Gastrocnemius medialis (tissue), 4 donors: ENCODE data around the gene NNAT. TPM values are rescaled to one million over a fixed set of nuclear protein-coding genes. Genes with fewer than 3 reads are reported as not detected.

Experiments used
- ATAC-seq, 2 donors: fragments of 150-250 bp; one replicate each; pipeline ENCODE4 v1.9.1; 2016
- DNase-seq, 2 donors: peaks; one replicate each; pipeline ENCODE4 v3.0.0-alpha.2; 2019
- H3K27ac ChIP-seq, 4 donors: fragments of 200-600 bp; sonication (generic); 1 replicate in 1 of 4; 2 replicates in 3 of 4; pipeline ENCODE4 v1.5.1; 2016 to 2018; ENCODE audit warnings: mild to moderate bottlenecking in 2 of 4, moderate library complexity in 1 of 4
- H3K27me3 ChIP-seq, 3 donors: fragments of 200-600 bp; sonication (generic) in 2 of 3; 1 replicate in 1 of 3; 2 replicates in 2 of 3; pipeline versions ENCODE4 v1.5.1 to v1.6.0; 2016 to 2019; ENCODE audit warnings: mild to moderate bottlenecking in 1 of 3, moderate library complexity in 1 of 3
- H3K36me3 ChIP-seq, 2 donors: fragments of 200-600 bp; sonication (generic) in 1 of 2; one replicate each; pipeline ENCODE4 v1.5.1; 2017 to 2018
- H3K4me1 ChIP-seq, 2 donors: fragments of 200-600 bp; sonication (generic) in 1 of 2; one replicate each; pipeline ENCODE4 v1.5.1; 2016 to 2017; ENCODE audit warnings: mild to moderate bottlenecking in 2 of 2
- H3K4me3 ChIP-seq, 4 donors: fragments of 200-600 bp; sonication (generic) in 3 of 4; 1 replicate in 1 of 4; 2 replicates in 3 of 4; pipeline ENCODE4 v1.5.1; 2016 to 2019; ENCODE audit warnings: mild to moderate bottlenecking in 2 of 4
- H3K9me3 ChIP-seq, 3 donors: fragments of 200-600 bp; sonication (generic) in 2 of 3; 1 replicate in 1 of 3; 2 replicates in 2 of 3; pipeline ENCODE4 v1.5.1; 2016 to 2019
- POLR2A ChIP-seq, 2 donors: fragments of 450-650 bp; IDR thresholded peaks; one replicate each; pipeline ENCODE4 v1.6.1; 2017; ENCODE audit warnings: antibody characterized with exemption in 2 of 2, mild to moderate bottlenecking in 2 of 2, moderate library complexity in 2 of 2
- in situ Hi-C, 4 donors: fragments of 200-750 bp; cut with MboI; loops; one replicate each; pipeline versions ENCODE4 v1.15.0 to v1.8.0; 2017; ENCODE audit warnings: low sequenced_read_pairs in 4 of 4
- intact Hi-C: fragments of 100-400 bp; cut with DNase I; formaldehyde crosslinking; loops from one replicate; pipeline ENCODE4 v1.15.1; 2023; ENCODE audit warnings: low total_unique reads
- total RNA-seq, 4 donors: library from RNA; depleted of rRNA; stranded (reverse); fragments of >200 nt; gene quantifications; one replicate each; pipeline versions ENCODE4 v1.1.0 to v1.2.3, GENCODE V29; 2016
- TF ChIP-seq, protein P1 (sequence below), 5 experiments: fragments of 450-650 bp in 3 of 5; fragments of 200-600 bp in 2 of 5; sonication (generic) in 2 of 5; IDR thresholded peaks in 4 of 5; conservative IDR thresholded peaks in 1 of 5; 1 replicate in 4 of 5; 2 replicates in 1 of 5; pipeline ENCODE4 v1.5.1; 2016 to 2019; ENCODE audit warnings: antibody characterized with exemption in 5 of 5, mild to moderate bottlenecking in 3 of 5, moderate library complexity in 3 of 5

Gene NNAT
- total RNA-seq, 4 donors from 2014 or later: 1.2 to 4.4 (median 2.4) TPM; not detected in 1

DNA sequence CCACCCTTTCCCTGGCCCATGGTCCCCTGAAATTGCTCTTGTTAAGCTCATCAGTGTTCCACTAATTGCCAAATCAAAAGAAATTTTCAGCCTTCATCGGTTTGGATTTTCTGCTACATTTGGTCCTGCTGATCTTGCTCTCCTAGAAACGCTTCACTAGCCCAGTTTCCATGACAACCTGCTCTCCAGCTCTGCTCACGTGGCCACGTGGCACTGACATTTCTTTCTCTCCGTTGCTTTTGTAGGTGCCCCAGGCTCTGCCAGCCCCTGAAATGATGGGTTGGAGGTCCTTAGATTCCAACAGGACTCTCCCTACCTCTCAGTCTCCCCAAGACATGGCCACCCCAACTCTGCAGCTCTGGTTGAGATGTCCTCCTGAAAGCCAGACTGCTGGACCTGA, 45.8 kb upstream of the NNAT start:
- in situ Hi-C loops: no loop called here

DNA sequence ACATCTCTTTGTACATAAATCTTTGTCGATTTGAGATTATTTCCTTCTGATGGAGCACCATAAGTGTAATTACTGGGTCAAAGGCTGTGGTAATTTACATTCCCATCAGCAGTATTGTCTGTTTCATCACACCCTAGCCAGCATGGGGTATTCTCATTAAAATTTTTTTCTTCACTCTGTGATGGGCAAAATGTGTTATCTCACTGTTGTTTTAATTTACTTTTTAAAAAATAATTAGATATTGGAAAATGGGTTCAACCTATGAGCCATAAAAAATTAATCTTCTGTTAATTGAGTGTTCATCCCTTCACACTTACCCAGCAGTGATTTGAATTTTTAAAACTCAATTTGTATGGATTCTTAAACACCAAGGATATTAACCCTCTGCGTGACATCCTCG, 44.0 kb upstream of the NNAT start:
- Histone ChIP-seq H3K4me3 (no peak overlapping the region), H3K4me1 (no peaks in the 10 kb centered on the region), H3K27me3 (peaks cover 0 to 5% (median 3%) of the 10 kb centered on the region in 3 donors), H3K9me3 (no peaks in the 10 kb centered on the region), H3K36me3 (no peaks in the 10 kb centered on the region), H3K27ac (no peak overlapping the region)
- TF ChIP-seq, protein P1, sequence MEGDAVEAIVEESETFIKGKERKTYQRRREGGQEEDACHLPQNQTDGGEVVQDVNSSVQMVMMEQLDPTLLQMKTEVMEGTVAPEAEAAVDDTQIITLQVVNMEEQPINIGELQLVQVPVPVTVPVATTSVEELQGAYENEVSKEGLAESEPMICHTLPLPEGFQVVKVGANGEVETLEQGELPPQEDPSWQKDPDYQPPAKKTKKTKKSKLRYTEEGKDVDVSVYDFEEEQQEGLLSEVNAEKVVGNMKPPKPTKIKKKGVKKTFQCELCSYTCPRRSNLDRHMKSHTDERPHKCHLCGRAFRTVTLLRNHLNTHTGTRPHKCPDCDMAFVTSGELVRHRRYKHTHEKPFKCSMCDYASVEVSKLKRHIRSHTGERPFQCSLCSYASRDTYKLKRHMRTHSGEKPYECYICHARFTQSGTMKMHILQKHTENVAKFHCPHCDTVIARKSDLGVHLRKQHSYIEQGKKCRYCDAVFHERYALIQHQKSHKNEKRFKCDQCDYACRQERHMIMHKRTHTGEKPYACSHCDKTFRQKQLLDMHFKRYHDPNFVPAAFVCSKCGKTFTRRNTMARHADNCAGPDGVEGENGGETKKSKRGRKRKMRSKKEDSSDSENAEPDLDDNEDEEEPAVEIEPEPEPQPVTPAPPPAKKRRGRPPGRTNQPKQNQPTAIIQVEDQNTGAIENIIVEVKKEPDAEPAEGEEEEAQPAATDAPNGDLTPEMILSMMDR (IDR thresholded peaks at IDR 0.05 in 4 of 5, conservative IDR thresholded peaks at IDR 0.05 in 1 of 5): no peak
- no peak for TF ChIP-seq POLR2A (IDR thresholded peaks at IDR 0.05)
- intact Hi-C loops (no loop called here), in situ Hi-C loops (no loop called here)
- ATAC-seq: no peak
- no peak for DNase-seq

More for the DNA sequence above, 45.8 kb upstream of the NNAT start:
- Histone ChIP-seq H3K4me1 (no peaks in the 10 kb centered on the region), H3K4me3 (no peak overlapping the region), H3K27me3 (peaks cover 0 to 5% (median 3%) of the 10 kb centered on the region in 3 donors), H3K27ac (no peak overlapping the region), H3K36me3 (no peaks in the 10 kb centered on the region), H3K9me3 (no peaks in the 10 kb centered on the region)
- ATAC-seq: no peak
- TF ChIP-seq, protein P1 (IDR thresholded peaks at IDR 0.05 in 4 of 5, conservative IDR thresholded peaks at IDR 0.05 in 1 of 5): no peak
- no peak for TF ChIP-seq POLR2A (IDR thresholded peaks at IDR 0.05)
- intact Hi-C loops: no loop called here
- no peak for DNase-seq

DNA sequence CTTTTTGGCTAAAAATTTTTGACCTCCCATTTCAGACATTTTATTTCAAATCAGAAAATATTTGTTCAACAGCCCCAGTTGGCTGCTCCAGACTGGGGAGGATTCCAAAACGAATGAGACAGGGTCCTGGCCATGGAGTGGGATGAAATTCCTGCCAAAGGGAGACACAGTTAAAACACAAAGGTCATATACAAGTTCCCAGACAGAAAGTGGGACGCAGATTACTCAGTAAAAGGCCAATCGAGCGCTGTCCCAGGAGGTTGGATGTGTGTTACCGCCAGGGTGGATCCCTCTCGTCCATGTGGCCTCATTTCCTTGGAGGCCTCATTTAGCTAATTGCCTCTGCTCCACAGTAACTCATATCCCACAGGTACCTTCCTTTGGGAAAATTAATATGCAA, 41.8 kb upstream of the NNAT start:
- ATAC-seq (no peak), DNase-seq (no peak)
- intact Hi-C loops (no loop called here), in situ Hi-C loops (no loop called here)
- TF ChIP-seq, protein P1 (IDR thresholded peaks at IDR 0.05 in 4 of 5, conservative IDR thresholded peaks at IDR 0.05 in 1 of 5): no peak
- TF ChIP-seq POLR2A (IDR thresholded peaks at IDR 0.05): no peak
- Histone ChIP-seq H3K4me3 (no peak overlapping the region), H3K36me3 (no peaks in the 10 kb centered on the region), H3K4me1 (no peaks in the 10 kb centered on the region), H3K27ac (no peak overlapping the region), H3K27me3 (peaks cover 0 to 5% (median 3%) of the 10 kb centered on the region in 3 donors), H3K9me3 (no peaks in the 10 kb centered on the region)

DNA sequence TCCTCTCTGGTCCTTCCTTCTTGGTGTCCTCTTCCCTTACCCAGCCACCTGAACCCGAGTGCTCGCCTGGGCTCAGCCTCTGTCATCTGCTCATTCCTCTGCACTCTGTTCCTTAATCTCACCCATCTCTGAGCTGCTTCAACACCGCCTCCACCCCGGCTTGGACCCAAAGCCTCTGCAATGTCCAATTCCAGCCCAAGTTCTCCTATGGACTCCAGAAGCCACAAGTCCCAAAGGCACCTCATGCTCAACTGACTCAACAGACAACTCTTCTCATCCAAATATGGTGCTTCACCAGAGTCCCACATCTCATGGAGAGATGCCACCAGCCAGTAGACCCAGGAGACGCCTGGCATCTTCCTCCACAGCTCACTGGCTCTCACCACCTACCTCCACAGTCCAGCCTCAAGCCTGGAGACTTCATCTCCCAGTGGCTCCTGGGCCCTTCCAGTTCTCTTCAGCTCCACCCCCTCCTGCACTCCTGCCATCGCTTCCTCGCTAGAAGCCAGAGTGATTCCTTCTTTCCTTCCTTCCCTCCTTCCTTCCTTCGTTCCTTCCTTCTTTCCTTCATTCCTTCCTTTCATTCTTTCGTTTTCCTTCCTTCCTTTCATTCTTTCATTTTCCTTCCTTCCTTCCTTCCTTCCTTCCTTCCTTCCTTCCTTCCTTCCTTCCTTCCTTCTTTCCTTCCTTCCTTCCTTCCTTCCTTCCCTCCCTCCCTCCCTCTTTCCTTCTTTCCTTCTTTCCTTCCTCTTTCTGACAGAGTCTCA, 40.9 kb upstream of the NNAT start:
- no peaks in the 10 kb centered on the region for H3K36me3 ChIP-seq
- H3K9me3 ChIP-seq: no peaks in the 10 kb centered on the region
- intact Hi-C loops (no loop called here), in situ Hi-C loops (no loop called here)
- H3K27ac ChIP-seq: no peak overlapping the region
- no peak overlapping the region for H3K4me3 ChIP-seq
- TF ChIP-seq, protein P1 (IDR thresholded peaks at IDR 0.05 in 4 of 5, conservative IDR thresholded peaks at IDR 0.05 in 1 of 5): no peak
- no peak for TF ChIP-seq POLR2A (IDR thresholded peaks at IDR 0.05)
- ATAC-seq: no peak
- DNase-seq: no peak
- H3K4me1 ChIP-seq: no peaks in the 10 kb centered on the region
- peaks cover 0 to 5% (median 3%) of the 10 kb centered on the region in 3 donors for H3K27me3 ChIP-seq
